ENCODE data around the gene BANF1. TPM values are rescaled to one million over a fixed set of nuclear protein-coding genes. Genes with fewer than 3 reads are reported as not detected.

BANF1 gene
- total RNA-seq, 6 experiments from 2014 or later = 30.2 to 96.9 (median 72.0) TPM

DNA sequence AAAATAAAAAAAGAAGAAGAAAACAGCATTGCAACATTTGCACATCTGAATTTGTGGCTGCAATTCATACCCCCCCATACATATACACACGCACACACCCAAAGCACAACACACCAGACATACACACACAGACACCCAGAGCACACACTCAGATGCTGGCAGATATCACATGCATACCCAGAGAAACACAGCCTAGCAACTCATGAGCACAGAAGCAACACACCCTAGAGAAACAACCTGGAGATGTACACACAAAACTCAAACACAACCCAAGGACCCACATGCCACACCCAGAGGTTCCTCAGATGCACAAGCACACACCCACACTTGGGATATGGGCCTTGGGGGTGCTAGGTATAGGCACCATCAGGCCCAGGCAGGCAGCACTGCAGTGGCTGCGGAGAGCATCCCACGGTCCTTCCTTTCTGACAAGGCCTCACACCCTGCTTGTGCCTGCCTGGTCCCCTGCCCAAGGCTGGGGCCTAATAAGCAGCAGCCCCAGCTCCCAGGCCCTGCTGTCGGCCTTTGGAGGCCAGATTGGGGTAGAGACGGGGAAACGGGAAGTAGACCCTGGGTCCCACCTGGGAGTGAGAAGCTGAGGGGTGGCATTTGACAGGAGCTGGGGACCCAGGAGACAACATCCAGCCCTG lies 12.6 kb downstream of the BANF1 start:
- intact Hi-C loops (cut with DNase I) = no loop called here
- no peaks in the 10 kb centered on the region for H3K9me3 ChIP-seq
- 87% methylated on average over 3 of the region's 6 CpGs for WGBS (ENCODE audit: insufficient coverage, low coverage, low lambda C conversion rate, missing lambda C conversion rate)
- no peak for ATAC-seq
- DNase-seq = no peak
- H3K27me3 ChIP-seq = peaks cover 0 to 11% of the 10 kb centered on the region in 2 donors
- no peak for TF ChIP-seq POLR2A (IDR thresholded peaks at IDR 0.05)
- TF ChIP-seq, protein P1, sequence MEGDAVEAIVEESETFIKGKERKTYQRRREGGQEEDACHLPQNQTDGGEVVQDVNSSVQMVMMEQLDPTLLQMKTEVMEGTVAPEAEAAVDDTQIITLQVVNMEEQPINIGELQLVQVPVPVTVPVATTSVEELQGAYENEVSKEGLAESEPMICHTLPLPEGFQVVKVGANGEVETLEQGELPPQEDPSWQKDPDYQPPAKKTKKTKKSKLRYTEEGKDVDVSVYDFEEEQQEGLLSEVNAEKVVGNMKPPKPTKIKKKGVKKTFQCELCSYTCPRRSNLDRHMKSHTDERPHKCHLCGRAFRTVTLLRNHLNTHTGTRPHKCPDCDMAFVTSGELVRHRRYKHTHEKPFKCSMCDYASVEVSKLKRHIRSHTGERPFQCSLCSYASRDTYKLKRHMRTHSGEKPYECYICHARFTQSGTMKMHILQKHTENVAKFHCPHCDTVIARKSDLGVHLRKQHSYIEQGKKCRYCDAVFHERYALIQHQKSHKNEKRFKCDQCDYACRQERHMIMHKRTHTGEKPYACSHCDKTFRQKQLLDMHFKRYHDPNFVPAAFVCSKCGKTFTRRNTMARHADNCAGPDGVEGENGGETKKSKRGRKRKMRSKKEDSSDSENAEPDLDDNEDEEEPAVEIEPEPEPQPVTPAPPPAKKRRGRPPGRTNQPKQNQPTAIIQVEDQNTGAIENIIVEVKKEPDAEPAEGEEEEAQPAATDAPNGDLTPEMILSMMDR (IDR thresholded peaks at IDR 0.05) = no peak
- no peak overlapping the region for H3K4me3 ChIP-seq
- no peaks in the 10 kb centered on the region for H3K36me3 ChIP-seq
- H3K4me1 ChIP-seq = no peaks in the 10 kb centered on the region
- H3K27ac ChIP-seq = no peak overlapping the region

DNA sequence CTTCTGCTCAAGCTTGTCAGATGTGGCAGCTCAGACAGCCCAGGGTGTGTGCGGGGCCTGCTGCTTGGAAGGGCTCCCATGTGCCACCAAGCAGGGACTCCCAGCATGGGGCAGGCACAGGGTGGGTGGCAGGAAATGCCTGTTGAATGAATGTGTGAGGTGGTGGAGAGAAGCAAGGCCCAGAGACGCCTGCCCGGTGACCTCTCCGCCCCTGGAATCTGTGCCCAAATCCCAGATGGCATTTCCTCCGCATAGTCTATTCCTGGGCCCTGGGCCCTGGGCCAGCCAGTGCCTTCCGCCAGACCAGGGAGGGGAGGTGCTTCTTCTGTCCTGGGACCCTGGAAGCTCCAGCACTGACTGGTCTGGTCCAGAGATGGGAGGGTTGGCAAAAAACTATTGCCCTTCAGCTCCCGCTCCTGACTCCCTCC lies 13.2 kb downstream of the BANF1 start:
- ATAC-seq = peak in 1 of 4 donors; percentile 17
- H3K36me3 ChIP-seq = no peaks in the 10 kb centered on the region
- TF ChIP-seq, protein P1 (IDR thresholded peaks at IDR 0.05) = no peak
- H3K9me3 ChIP-seq = no peaks in the 10 kb centered on the region
- DNase-seq = no peak
- H3K4me3 ChIP-seq = no peak overlapping the region
- no peaks in the 10 kb centered on the region for H3K4me1 ChIP-seq
- WGBS (ENCODE audit: insufficient coverage, low coverage, low lambda C conversion rate, missing lambda C conversion rate) = no CpG with 5 or more reads among the region's 7 CpGs
- H3K27me3 ChIP-seq = peaks cover 0 to 11% of the 10 kb centered on the region in 2 donors
- intact Hi-C loops (cut with DNase I) = no loop called here
- no peak overlapping the region for H3K27ac ChIP-seq

DNA sequence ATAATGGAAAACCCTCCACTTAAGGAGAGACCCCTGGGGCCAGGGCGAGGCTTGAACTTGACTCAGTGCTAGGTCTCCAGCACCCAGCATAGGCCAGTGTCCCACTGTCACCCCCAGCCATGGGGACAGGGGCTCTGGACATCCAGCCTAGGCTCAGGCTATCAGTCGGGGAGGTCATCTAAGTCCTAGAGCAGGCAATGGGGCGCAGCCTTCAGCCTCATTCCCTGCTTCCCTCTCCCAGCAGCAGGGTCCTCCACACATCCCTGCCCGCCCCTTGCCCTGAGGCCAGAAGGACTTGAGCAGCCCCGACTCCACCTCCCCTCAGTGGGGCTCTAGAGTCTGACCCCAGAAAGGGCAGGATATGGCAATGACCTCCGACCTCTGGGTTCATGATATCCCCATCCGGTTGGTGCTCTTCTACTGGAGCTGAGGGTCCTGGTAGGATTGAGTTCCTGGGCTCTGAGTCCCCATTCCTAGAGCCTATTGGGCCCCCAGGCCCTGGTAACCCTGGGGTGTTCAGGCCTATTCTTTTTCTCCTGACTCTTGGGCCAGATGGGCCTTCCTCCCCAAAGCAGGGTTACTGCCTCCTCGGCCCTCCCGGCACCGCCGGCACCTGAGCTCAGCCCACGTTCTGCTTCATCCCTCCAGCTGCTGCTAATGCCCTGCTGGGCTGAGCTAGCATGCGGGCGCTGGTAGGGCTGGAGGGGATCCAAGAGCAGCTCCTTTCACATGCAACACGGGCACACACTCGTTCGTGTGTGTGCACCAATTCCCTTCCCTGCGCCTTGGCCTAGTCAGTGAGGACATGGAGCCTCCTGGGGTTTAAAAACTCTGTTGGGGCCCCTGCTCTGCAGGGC lies 13.9 kb downstream of the BANF1 start:
- Histone ChIP-seq H3K27me3 (peaks cover 0 to 11% of the 10 kb centered on the region in 2 donors), H3K36me3 (no peaks in the 10 kb centered on the region), H3K27ac (no peak overlapping the region), H3K4me1 (no peaks in the 10 kb centered on the region), H3K4me3 (no peak overlapping the region), H3K9me3 (no peaks in the 10 kb centered on the region)
- no CpG with 5 or more reads among the region's 18 CpGs for WGBS (ENCODE audit: insufficient coverage, low coverage, low lambda C conversion rate, missing lambda C conversion rate)
- ATAC-seq = no peak
- no peak for DNase-seq
- intact Hi-C loops (cut with DNase I) = no loop called here
- TF ChIP-seq, protein P1 (IDR thresholded peaks at IDR 0.05) = no peak
- no peak for TF ChIP-seq POLR2A (IDR thresholded peaks at IDR 0.05)

DNA sequence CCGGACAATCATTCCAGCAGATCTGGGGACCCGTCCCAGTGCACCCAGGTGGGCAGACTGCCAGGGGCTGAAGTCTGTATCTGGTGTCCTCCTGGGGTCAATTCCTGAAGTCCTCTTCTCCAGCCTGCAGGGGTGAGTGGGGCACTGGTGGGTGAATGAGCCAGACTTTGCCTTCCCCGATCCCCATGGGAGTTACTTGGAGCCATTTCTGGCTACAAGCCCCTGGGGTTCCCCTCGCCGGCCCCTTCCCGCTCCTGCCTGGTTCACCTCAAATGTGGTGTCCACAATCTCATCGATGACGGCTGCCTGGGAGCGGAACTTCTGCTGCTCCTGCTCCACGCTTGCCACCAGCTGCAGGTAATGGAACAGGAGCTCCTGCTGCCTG lies 14.5 kb downstream of the BANF1 start:
- H3K36me3 ChIP-seq = no peaks in the 10 kb centered on the region
- WGBS (ENCODE audit: insufficient coverage, low coverage, low lambda C conversion rate, missing lambda C conversion rate) = 67% methylated on average over 1 of the region's 10 CpGs
- H3K27me3 ChIP-seq = peaks cover 0 to 6% of the 10 kb centered on the region in 2 donors
- DNase-seq = no peak
- no peak overlapping the region for H3K27ac ChIP-seq
- H3K4me1 ChIP-seq = no peaks in the 10 kb centered on the region
- no peak overlapping the region for H3K4me3 ChIP-seq
- ATAC-seq = no peak
- no peak for TF ChIP-seq POLR2A (IDR thresholded peaks at IDR 0.05)
- TF ChIP-seq, protein P1 (IDR thresholded peaks at IDR 0.05) = no peak
- intact Hi-C loops (cut with DNase I) = no loop called here
- no peaks in the 10 kb centered on the region for H3K9me3 ChIP-seq

Measured in right lobe of liver (tissue), 6 donors.